ENCODE measurements around the gene MGLL. TPM values are rescaled to one million over a fixed set of nuclear protein-coding genes. Genes with fewer than 3 reads are reported as not detected.

The MGLL gene
- total RNA-seq, 6 experiments from 2014 or later = 97.0 to 168 (median 115) TPM

DNA sequence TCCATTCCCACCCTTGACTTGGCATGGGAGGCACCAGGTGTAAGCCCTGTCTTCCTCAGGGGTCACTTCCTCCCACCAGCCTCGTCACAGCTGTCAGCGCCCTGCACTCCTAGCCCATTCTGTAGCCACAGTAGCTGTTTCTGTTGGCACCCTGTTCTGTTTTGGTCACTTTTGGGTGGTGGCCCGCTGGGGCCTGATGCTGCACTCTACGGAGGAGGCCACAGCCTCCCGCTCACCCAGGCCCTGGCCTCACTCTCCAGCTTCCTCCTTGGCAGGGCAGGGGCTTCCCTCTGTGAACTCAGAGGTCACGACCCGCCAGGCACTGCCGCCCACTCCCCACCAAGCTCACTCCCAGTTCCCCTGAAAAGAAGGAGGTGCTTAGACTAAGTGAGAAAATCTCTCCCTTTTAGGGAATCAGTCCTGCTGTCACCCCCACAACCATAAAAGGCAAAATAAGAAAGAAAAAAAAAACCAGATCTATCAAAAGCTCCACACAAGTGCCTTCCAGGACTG lies 68.4 kb downstream of the MGLL start:
- Histone ChIP-seq H3K27me3 (no peaks in the 10 kb centered on the region), H3K9me3 (no peaks in the 10 kb centered on the region), H3K27ac (no peak overlapping the region), H3K4me1 (peaks cover 0 to 7% (median 0%) of the 10 kb centered on the region in 4 donors), H3K4me3 (no peak overlapping the region), H3K36me3 (peaks cover 0 to 2% (median 0%) of the 10 kb centered on the region in 4 donors)
- peak; percentile 52 to 68 (median 56) for ATAC-seq
- no CpG with 5 or more reads among the region's 8 CpGs for WGBS (ENCODE audit: insufficient coverage, low coverage, low lambda C conversion rate, missing lambda C conversion rate)
- DNase-seq = peak in 1 of 3 donors; percentile 68
- TF ChIP-seq, protein P1, sequence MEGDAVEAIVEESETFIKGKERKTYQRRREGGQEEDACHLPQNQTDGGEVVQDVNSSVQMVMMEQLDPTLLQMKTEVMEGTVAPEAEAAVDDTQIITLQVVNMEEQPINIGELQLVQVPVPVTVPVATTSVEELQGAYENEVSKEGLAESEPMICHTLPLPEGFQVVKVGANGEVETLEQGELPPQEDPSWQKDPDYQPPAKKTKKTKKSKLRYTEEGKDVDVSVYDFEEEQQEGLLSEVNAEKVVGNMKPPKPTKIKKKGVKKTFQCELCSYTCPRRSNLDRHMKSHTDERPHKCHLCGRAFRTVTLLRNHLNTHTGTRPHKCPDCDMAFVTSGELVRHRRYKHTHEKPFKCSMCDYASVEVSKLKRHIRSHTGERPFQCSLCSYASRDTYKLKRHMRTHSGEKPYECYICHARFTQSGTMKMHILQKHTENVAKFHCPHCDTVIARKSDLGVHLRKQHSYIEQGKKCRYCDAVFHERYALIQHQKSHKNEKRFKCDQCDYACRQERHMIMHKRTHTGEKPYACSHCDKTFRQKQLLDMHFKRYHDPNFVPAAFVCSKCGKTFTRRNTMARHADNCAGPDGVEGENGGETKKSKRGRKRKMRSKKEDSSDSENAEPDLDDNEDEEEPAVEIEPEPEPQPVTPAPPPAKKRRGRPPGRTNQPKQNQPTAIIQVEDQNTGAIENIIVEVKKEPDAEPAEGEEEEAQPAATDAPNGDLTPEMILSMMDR (IDR thresholded peaks at IDR 0.05) = no peak
- no peak for TF ChIP-seq POLR2A (IDR thresholded peaks at IDR 0.05)
- intact Hi-C loops (cut with DNase I) = no loop called here

DNA sequence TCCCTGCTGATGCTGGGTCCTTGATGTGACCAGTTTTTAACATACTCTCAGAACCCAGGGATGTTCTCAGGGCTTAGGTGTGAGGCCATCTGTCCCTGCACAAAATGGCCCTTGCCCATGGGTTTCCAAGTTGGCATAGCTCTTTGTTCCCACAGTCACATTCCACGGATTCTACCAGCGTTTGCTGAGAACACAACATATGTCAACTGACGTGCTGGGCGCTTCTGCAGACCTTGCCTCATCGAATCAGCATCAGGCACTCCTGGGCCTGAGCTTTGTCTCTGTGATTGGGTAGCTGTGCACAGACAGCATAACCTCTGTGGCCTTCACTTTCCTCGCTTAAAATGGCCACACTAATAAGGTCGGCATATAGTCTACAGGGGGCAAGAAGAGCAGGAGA lies 69.0 kb downstream of the MGLL start:
- Histone ChIP-seq H3K4me1 (peaks cover 0 to 11% (median 5%) of the 10 kb centered on the region in 4 donors), H3K36me3 (no peaks in the 10 kb centered on the region), H3K4me3 (no peak overlapping the region), H3K27me3 (no peaks in the 10 kb centered on the region), H3K27ac (no peak overlapping the region), H3K9me3 (no peaks in the 10 kb centered on the region)
- intact Hi-C loops (cut with DNase I) = no loop called here
- TF ChIP-seq POLR2A (IDR thresholded peaks at IDR 0.05) = no peak
- TF ChIP-seq, protein P1 (IDR thresholded peaks at IDR 0.05) = no peak
- no peak for DNase-seq
- no peak for ATAC-seq
- WGBS (ENCODE audit: insufficient coverage, low coverage, low lambda C conversion rate, missing lambda C conversion rate) = no CpG with 5 or more reads among the region's 7 CpGs

DNA sequence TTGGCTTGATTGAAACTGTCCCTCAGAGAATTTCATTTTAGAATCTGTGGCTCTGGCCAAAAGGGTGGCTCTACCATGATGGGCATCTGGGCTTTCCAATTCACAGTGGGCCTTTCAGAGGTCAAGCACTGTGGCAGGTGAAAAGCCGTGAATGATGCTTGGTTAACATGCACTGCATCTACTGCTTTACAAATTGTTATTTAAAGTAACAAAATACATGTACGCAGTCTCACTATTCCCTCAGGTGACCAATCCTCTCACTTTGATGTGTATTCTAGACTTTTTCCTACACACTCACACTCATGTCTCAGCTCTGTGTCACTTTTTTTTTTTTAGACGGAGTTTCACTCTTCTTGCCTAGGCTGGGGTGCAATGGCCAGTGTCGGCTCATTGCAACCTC lies 70.5 kb downstream of the MGLL start:
- Histone ChIP-seq H3K9me3 (no peaks in the 10 kb centered on the region), H3K4me3 (no peak overlapping the region), H3K27ac (no peak overlapping the region), H3K36me3 (no peaks in the 10 kb centered on the region), H3K4me1 (peaks cover 0 to 11% (median 5%) of the 10 kb centered on the region in 4 donors), H3K27me3 (no peaks in the 10 kb centered on the region)
- DNase-seq = no peak
- TF ChIP-seq POLR2A (IDR thresholded peaks at IDR 0.05) = no peak
- TF ChIP-seq, protein P1 (IDR thresholded peaks at IDR 0.05) = no peak
- 86% methylated on average over 3 of the region's 4 CpGs for WGBS (ENCODE audit: insufficient coverage, low coverage, low lambda C conversion rate, missing lambda C conversion rate)
- intact Hi-C loops (cut with DNase I) = no loop called here
- no peak for ATAC-seq

DNA sequence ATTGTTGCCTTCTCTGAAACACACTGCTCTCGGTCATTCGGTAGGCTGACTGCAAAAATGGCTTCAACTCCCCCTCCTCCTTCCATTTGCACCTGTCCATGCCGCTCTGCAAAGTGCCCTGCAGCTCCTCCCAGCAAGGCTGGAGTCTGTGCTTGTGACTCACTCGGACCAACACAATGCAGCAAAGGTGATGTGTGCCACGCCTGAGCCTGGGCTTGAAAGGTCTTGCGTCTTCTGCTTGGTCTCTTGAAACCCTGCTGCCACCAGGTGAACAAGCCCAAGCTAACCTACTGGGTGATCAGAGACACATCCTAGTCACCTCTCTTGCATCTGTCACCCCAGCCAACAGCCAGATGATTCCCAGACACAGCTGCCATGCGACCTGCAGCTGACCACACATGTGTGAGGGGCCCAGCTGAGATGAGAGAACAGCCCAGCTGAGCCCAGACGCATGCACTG lies 71.1 kb downstream of the MGLL start:
- WGBS (ENCODE audit: insufficient coverage, low coverage, low lambda C conversion rate, missing lambda C conversion rate) = 84% methylated on average over 5 of the region's 8 CpGs
- Histone ChIP-seq H3K9me3 (no peaks in the 10 kb centered on the region), H3K27me3 (no peaks in the 10 kb centered on the region), H3K4me3 (no peak overlapping the region), H3K4me1 (peaks cover 0 to 11% (median 5%) of the 10 kb centered on the region in 4 donors), H3K36me3 (no peaks in the 10 kb centered on the region), H3K27ac (no peak overlapping the region)
- no peak for TF ChIP-seq POLR2A (IDR thresholded peaks at IDR 0.05)
- TF ChIP-seq, protein P1 (IDR thresholded peaks at IDR 0.05) = no peak
- ATAC-seq (no peak), DNase-seq (peak in 1 of 3 donors; percentile 26)
- intact Hi-C loops (cut with DNase I) = no loop called here

Measured in right lobe of liver (tissue), 6 donors.